Kidney (tissue), 19 donors: ENCODE results near the gene FOXD4L4. TPM values are rescaled to one million over a fixed set of nuclear protein-coding genes. Genes with fewer than 3 reads are reported as not detected.
"Not testable (repeated sequence)": the region's sequence is repeated elsewhere in the genome, so short reads cannot be mapped to it uniquely, and the experiment has no call there.

ENCODE experiments used
- DNase-seq, 5 donors: peaks; one replicate each; pipeline ENCODE4 v3.0.0-alpha.2; 2013 to 2020
- FAIRE-seq: peaks from 2 replicates; lab custom pipeline; 2012; peaks lifted over from hg19 to GRCh38; lab: Jason Lieb, UNC
- H3K27ac ChIP-seq, 2 donors: one replicate each; pipeline ENCODE4 v1.7.0; 2013; ENCODE audit warnings: low read depth in 2 of 2, low read length in 2 of 2, inconsistent platforms in 1 of 2
- H3K27me3 ChIP-seq: one replicate; pipeline ENCODE4 v1.7.1; 2013; ENCODE audit warnings: low read length, inconsistent platforms; ENCODE audit not compliant: control insufficient read depth, insufficient read depth
- H3K36me3 ChIP-seq, 3 donors: one replicate each; pipeline versions ENCODE4 v1.7.0 to v1.7.1; 2013; ENCODE audit warnings: low read length in 3 of 3, control low read depth in 1 of 3, inconsistent platforms in 1 of 3; ENCODE audit not compliant: insufficient read depth in 3 of 3, control insufficient read depth in 2 of 3
- H3K4me1 ChIP-seq, 3 donors: one replicate each; pipeline versions ENCODE4 v1.7.0 to v1.7.1; 2013; ENCODE audit warnings: low read length in 3 of 3, inconsistent platforms in 1 of 3, low read depth in 1 of 3; ENCODE audit not compliant: control insufficient read depth in 2 of 3, insufficient read depth in 2 of 3
- H3K4me3 ChIP-seq, 3 donors: one replicate each; pipeline versions ENCODE4 v1.7.0 to v1.8.1; 2013; ENCODE audit warnings: low read length in 3 of 3, control low read depth in 1 of 3, inconsistent platforms in 1 of 3
- H3K9ac ChIP-seq, 3 donors: one replicate each; pipeline versions ENCODE4 v1.7.0 to v1.7.1; 2013; ENCODE audit warnings: low read length in 3 of 3, control low read depth in 1 of 3, inconsistent platforms in 1 of 3
- H3K9me3 ChIP-seq, 3 donors: one replicate each; pipeline versions ENCODE4 v1.7.0 to v1.7.1; 2013; ENCODE audit warnings: low read length in 3 of 3, control low read depth in 1 of 3, inconsistent platforms in 1 of 3; ENCODE audit not compliant: control insufficient read depth in 2 of 3, insufficient read depth in 1 of 3
- intact Hi-C: fragments of 100-400 bp; cut with DNase I; formaldehyde crosslinking; loops from one replicate; pipeline ENCODE4 v1.11.1; 2022
- long read RNA-seq, 10 donors: library from polyadenylated mRNA in 1 of 10; unstranded in 1 of 10; transcript quantifications; one replicate each; pipeline ENCODE4 v2.0.0 and lab custom pipeline, GENCODE V29; 2021 to 2026
- polyA plus RNA-seq: library from polyadenylated mRNA; stranded (reverse); fragments of 350-450 nt; fragmentation: Illumina TruSeq; extraction: RNeasy Lipid Tissue Mini Kit (QIAGEN cat#74804); gene quantifications from one replicate; pipeline ENCODE4 v1.2.3, GENCODE V29; 2014; ENCODE audit warnings: low read depth, low replicate concordance; ENCODE audit not compliant: insufficient read depth
- total RNA-seq: library from RNA; stranded (reverse); fragmentation: NEBNext Ultra II Directional; extraction: Animal tissue kit (Norgen Biotek cat#: 25700); gene quantifications from one replicate; pipeline ENCODE4 v1.2.1, GENCODE V29; 2021
- donor health status: control.
- donor health status: control.
- donor health status: DM: yes; HTN: yes; CAD: no.
- donor health status: Normal renal cell carcinoma (clear cell type).

The FOXD4L4 gene
- total RNA-seq (0.31 TPM), polyA plus RNA-seq (not detected)
- long read RNA-seq, donor 1, result 0 reads
- long read RNA-seq, donor 2, result 0 reads
- long read RNA-seq, donor 3, result 0 reads
- long read RNA-seq, donor 4, result 0 reads
- long read RNA-seq, donor 5, result 0 reads
- long read RNA-seq, donor 6, result 0 reads
- long read RNA-seq, donor 7, result 0 reads
- long read RNA-seq, donor 8, partial matches to known transcripts, result 0 of 2 reads
- long read RNA-seq, donor 8, other reads (novel, unspliced or antisense), result 0 of 2 reads
- long read RNA-seq, donor 9, result 0 reads
- long read RNA-seq, donor 10, result 0 reads

DNA sequence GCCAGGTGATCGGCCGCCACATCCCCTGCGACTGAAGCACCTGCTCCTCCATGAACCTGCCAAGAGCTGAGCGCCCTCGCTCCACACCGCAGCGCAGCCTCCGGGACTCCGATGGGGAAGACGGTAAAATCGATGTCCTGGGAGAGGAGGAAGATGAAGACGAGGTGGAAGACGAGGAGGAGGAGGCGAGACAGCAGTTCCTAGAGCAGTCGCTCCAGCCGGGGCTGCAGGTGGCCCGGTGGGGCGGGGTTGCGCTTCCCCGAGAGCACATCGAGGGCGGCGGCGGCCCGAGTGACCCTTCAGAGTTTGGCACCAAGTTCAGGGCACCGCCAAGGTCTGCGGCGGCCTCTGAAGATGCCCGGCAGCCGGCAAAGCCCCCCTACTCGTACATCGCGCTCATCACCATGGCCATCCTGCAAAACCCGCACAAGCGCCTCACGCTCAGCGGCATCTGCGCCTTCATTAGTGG, at the start of gene FOXD4L4:
Gene FOXD4L4 (plus strand): TSS at position 51 of the 469 bp plus-strand sequence. CDS start 0 bp downstream, at position 51.
- DNase-seq, result peak in 1 of 5 donors; percentile 19
- H3K27me3 ChIP-seq, H3K4me3 ChIP-seq, intact Hi-C loops, FAIRE-seq, H3K4me1 ChIP-seq, H3K27ac ChIP-seq, H3K9ac ChIP-seq, H3K36me3 ChIP-seq, H3K9me3 ChIP-seq: not testable (repeated sequence)

DNA sequence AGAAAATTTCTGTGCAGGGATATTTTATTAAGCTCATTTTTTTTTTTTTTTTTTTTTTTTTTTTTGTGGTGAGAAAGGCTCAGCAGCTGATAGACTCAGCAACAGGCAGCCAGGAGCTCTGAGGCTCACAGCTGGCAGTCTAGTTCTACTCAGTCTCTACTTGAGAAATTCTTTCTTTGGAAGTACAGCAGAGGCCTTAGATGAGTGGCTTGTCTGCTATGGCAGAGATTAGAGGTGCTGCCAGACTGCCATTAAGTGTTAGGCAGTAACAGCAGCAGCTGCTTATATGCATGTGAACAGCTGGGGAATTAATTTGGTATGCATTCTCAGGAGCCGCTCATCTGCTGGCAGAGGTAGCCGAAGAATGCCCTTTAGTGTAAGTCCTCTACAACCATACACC, 33.4 kb upstream of the FOXD4L4 start:
- H3K27ac ChIP-seq, intact Hi-C loops, H3K27me3 ChIP-seq, H3K4me1 ChIP-seq, DNase-seq, H3K4me3 ChIP-seq, H3K9ac ChIP-seq, FAIRE-seq, H3K9me3 ChIP-seq, H3K36me3 ChIP-seq: not testable (repeated sequence)

DNA sequence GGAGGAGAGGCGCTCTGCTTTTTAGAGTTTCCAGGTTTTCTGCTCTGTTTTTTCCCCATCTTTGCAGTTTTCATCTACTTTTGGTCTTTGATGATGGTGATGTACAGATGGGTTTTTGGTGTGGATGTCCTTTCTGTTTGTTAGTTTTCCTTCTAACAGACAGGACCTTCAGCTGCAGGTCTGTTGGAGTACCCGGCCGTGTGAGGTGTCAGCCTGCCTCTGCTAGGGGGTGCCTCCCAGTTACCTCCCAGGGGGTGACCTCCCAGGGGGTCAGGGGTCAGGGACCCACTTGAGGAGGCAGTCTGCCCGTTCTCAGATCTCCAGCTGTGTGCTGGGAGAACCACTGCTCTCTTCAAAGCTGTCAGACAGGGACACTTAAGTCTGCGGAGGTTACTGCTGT, 22.5 kb upstream of the FOXD4L4 start:
- H3K27ac ChIP-seq, DNase-seq, H3K4me3 ChIP-seq, FAIRE-seq, H3K4me1 ChIP-seq, H3K9ac ChIP-seq, H3K27me3 ChIP-seq, H3K36me3 ChIP-seq, intact Hi-C loops, H3K9me3 ChIP-seq: not testable (repeated sequence)

DNA sequence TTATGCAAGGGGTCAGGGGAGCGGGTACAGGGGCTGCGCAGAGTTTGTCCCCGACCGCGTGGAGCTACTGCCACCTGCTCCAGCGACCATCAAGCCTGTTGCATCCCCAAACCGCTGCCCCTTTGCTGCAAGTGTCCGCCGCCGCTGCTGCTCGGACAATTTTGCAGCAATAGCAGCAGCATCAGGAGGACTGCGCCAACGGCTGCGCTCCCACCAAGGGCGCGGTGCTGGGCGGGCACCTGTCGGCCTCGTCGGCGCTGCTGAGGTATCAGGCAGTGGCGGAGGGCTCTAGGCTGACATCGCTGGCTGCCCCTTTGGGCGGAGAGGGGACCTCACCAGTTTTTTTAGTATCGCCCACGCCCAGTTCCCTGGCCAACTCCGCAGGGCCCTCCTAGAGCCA, 1.2 kb downstream of the FOXD4L4 start:
- H3K36me3 ChIP-seq, H3K27ac ChIP-seq, H3K9me3 ChIP-seq, DNase-seq, H3K4me1 ChIP-seq, H3K27me3 ChIP-seq, H3K9ac ChIP-seq, H3K4me3 ChIP-seq, FAIRE-seq, intact Hi-C loops: not testable (repeated sequence)

Other genes starting within 250 kb of the FOXD4L4 start
- 45.8 TPM for gene ZNG1E, start 61.2 kb upstream of the FOXD4L4 start, total RNA-seq
- gene ZNG1E, start 61.2 kb upstream of the FOXD4L4 start, polyA plus RNA-seq, result 52.7 TPM